Suprapubic skin (tissue), 4 donors: ENCODE results near the gene PDE8A. TPM values are rescaled to one million over a fixed set of nuclear protein-coding genes. Genes with fewer than 3 reads are reported as not detected.

ENCODE experiments used
- DNase-seq, 2 donors: peaks; one replicate each; pipeline ENCODE4 v3.0.0-alpha.2; 2019; ENCODE audit warnings: low spot score in 2 of 2
- H3K27ac ChIP-seq: fragments of 200-600 bp; sonication (generic); one replicate; pipeline ENCODE4 v1.5.1; 2019
- H3K27me3 ChIP-seq: fragments of 200-600 bp; sonication (generic); one replicate; pipeline ENCODE4 v1.5.1; 2019
- H3K36me3 ChIP-seq: fragments of 200-600 bp; sonication (generic); one replicate; pipeline ENCODE4 v1.5.1; 2019
- H3K4me1 ChIP-seq: fragments of 200-600 bp; sonication (generic); one replicate; pipeline ENCODE4 v1.5.1; 2019
- H3K4me3 ChIP-seq: fragments of 200-600 bp; sonication (generic); one replicate; pipeline ENCODE4 v1.5.1; 2019; ENCODE audit warnings: mild to moderate bottlenecking
- H3K9me3 ChIP-seq: fragments of 200-600 bp; sonication (generic); one replicate; pipeline ENCODE4 v1.5.1; 2019
- CTCF ChIP-seq, 2 donors: fragments of 200-600 bp in 1 of 2; fragments of 450-650 bp in 1 of 2; sonication (generic) in 1 of 2; IDR thresholded peaks; one replicate each; pipeline ENCODE4 v1.5.1; 2016 to 2019; ENCODE audit warnings: antibody characterized with exemption in 2 of 2, mild to moderate bottlenecking in 1 of 2, moderate library complexity in 1 of 2
- EP300 ChIP-seq: sonication (generic); formaldehyde crosslinking; IDR thresholded peaks from one replicate; pipeline ENCODE4 v1.6.1; 2017; ENCODE audit warnings: antibody characterized with exemption
- POLR2A ChIP-seq, 2 donors: fragments of 450-650 bp; IDR thresholded peaks; one replicate each; pipeline ENCODE4 v1.6.1; 2017; ENCODE audit warnings: antibody characterized with exemption in 2 of 2, mild to moderate bottlenecking in 2 of 2, moderate library complexity in 2 of 2
- POLR2AphosphoS5 ChIP-seq, 3 donors: sonication (generic); formaldehyde crosslinking; IDR thresholded peaks; one replicate each; pipeline ENCODE4 v1.6.1; 2017; ENCODE audit warnings: antibody characterized with exemption in 3 of 3
- WGBS: methylation state at CpG from one replicate; pipeline ENCODE4 v1.1.5; 2018; 5-methylcytosine and 5-hydroxymethylcytosine counted together
- total RNA-seq, 4 donors: library from RNA; depleted of rRNA; stranded (reverse); fragments of >200 nt; gene quantifications; one replicate each; pipeline ENCODE4 v1.1.0, GENCODE V29; 2016

Gene PDE8A
- 10 to 100 TPM; 15.3 to 48.5 (median 19.0) TPM for total RNA-seq

- Histone ChIP-seq H3K4me1 (peaks cover 41% of the 10 kb centered on the region), H3K27ac (peak within 1 kb of the TSS; percentile 92), H3K4me3 (peak within 1 kb of the TSS; percentile 96), H3K36me3 (no peaks in the 10 kb centered on the region), H3K9me3 (no peaks in the 10 kb centered on the region), H3K27me3 (no peaks in the 10 kb centered on the region)
- DNase-seq, result peak; percentile 71 to 82
- 0% methylated on average over 14 of the region's 95 CpGs for WGBS
- TF ChIP-seq CTCF (IDR thresholded peaks at IDR 0.05) (peak in 1 of 2 donors; percentile 8), POLR2A (IDR thresholded peaks at IDR 0.05) (no peak), EP300 (no peak), POLR2AphosphoS5 (IDR thresholded peaks at IDR 0.05) (no peak)
These were observed at the start of gene PDE8A for GRCh38 chr15:84981711-84982300. TSS of gene PDE8A (plus strand) at chr15:84981856. CDS start at chr15:84982163, 307 bp downstream.

GRCh38 chr15:84934942-84935729 is 46.5 kb upstream of the PDE8A start:
- DNase-seq, result peak in 1 of 2 donors; percentile 42
- Histone ChIP-seq H3K4me3 (no peak overlapping the region), H3K4me1 (peaks cover 2% of the 10 kb centered on the region), H3K27ac (no peak overlapping the region), H3K36me3 (no peaks in the 10 kb centered on the region), H3K27me3 (no peaks in the 10 kb centered on the region), H3K9me3 (no peaks in the 10 kb centered on the region)
- TF ChIP-seq EP300 (no peak), POLR2AphosphoS5 (IDR thresholded peaks at IDR 0.05) (no peak), CTCF (IDR thresholded peaks at IDR 0.05) (no peak), POLR2A (IDR thresholded peaks at IDR 0.05) (no peak)
- 95% methylated on average over 5 of the region's 21 CpGs for WGBS

GRCh38 chr15:84937144-84937543 is 44.5 kb upstream of the PDE8A start:
- no peak overlapping the region for H3K4me3 ChIP-seq
- DNase-seq, result no peak
- no peaks in the 10 kb centered on the region for H3K27me3 ChIP-seq
- H3K9me3 ChIP-seq, result no peaks in the 10 kb centered on the region
- H3K36me3 ChIP-seq, result no peaks in the 10 kb centered on the region
- TF ChIP-seq EP300, result no peak
- TF ChIP-seq CTCF (IDR thresholded peaks at IDR 0.05), result no peak
- no peak for TF ChIP-seq POLR2AphosphoS5 (IDR thresholded peaks at IDR 0.05)
- no peak for TF ChIP-seq POLR2A (IDR thresholded peaks at IDR 0.05)
- WGBS, result 41% methylated on average over 5 of the region's 5 CpGs
- H3K27ac ChIP-seq, result no peak overlapping the region
- no peaks in the 10 kb centered on the region for H3K4me1 ChIP-seq

GRCh38 chr15:84938726-84939125 is 42.9 kb upstream of the PDE8A start:
- H3K36me3 ChIP-seq, result no peaks in the 10 kb centered on the region
- H3K4me3 ChIP-seq, result no peak overlapping the region
- DNase-seq, result no peak
- H3K9me3 ChIP-seq, result no peaks in the 10 kb centered on the region
- 92% methylated on average over 1 of the region's 1 CpG for WGBS
- TF ChIP-seq POLR2A (IDR thresholded peaks at IDR 0.05), result no peak
- no peak for TF ChIP-seq CTCF (IDR thresholded peaks at IDR 0.05)
- H3K27me3 ChIP-seq, result no peaks in the 10 kb centered on the region
- no peak overlapping the region for H3K27ac ChIP-seq
- no peaks in the 10 kb centered on the region for H3K4me1 ChIP-seq

GRCh38 chr15:84940399-84940798 is 41.3 kb upstream of the PDE8A start:
- Histone ChIP-seq H3K4me3 (no peak overlapping the region), H3K9me3 (no peaks in the 10 kb centered on the region), H3K27me3 (no peaks in the 10 kb centered on the region), H3K27ac (no peak overlapping the region), H3K36me3 (no peaks in the 10 kb centered on the region), H3K4me1 (no peaks in the 10 kb centered on the region)
- no peak for DNase-seq
- TF ChIP-seq CTCF (IDR thresholded peaks at IDR 0.05), result no peak
- WGBS, result 49% methylated on average over 3 of the region's 3 CpGs
